ENCODE data around the gene ACOXL.
A peak's percentile ranks its signal among the peaks of the same experiment; 100 is the strongest.

ACOXL gene

GRCh38 chr2:110720547-110720946 is 11.8 kb upstream of the ACOXL start:
- no peak for DNase-seq

DNA sequence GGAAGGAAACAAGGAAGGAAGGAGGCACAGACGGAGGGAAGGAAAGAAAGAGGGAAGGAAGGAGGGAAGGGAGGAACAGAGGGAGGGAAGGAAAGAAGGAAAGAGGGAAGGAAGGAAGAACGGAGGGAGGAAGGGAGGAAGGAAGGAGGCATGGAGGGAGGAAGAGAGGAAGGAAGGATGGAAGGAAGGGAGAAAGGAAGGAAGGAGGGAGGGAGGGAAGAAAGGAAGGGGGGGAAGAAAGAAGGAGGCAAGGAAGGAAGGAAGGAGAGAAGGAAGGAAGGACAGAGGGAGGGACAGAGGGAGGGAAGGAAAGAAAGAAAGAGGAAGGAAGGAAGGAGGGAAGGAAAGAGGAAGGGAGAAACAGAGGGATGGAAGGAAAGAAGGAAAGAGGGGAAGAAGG is 7.6 kb upstream of the ACOXL start:
- no peak for DNase-seq

- DNase-seq = no peak
Measured at GRCh38 chr2:110725370-110725769, 7.0 kb upstream of the ACOXL start.

- DNase-seq = no peak
Measured at GRCh38 chr2:110725859-110726258, 6.5 kb upstream of the ACOXL start.

GRCh38 chr2:110726285-110726684 is 6.1 kb upstream of the ACOXL start:
- DNase-seq = no peak

DNA sequence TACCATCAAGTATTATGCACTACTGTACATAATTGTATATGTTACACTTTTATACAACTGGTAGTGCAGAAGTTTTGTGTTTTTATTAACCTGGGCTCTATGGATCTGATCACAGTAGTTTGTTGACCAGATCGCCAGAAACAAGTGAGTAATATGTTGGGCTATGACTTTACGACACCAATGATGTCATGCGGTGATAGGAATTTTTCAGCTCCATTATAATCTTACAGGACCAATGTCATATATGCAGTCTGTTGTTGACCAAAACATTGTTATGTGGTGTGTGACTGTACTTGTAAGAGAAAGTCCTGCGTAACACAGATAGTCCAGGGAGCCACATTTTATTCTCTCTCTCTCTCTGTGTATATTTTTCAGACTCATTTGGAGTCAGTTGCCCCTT is 4.5 kb upstream of the ACOXL start:
- no peak for DNase-seq

GRCh38 chr2:110729106-110729505 is 3.3 kb upstream of the ACOXL start:
- no peak for DNase-seq

DNA sequence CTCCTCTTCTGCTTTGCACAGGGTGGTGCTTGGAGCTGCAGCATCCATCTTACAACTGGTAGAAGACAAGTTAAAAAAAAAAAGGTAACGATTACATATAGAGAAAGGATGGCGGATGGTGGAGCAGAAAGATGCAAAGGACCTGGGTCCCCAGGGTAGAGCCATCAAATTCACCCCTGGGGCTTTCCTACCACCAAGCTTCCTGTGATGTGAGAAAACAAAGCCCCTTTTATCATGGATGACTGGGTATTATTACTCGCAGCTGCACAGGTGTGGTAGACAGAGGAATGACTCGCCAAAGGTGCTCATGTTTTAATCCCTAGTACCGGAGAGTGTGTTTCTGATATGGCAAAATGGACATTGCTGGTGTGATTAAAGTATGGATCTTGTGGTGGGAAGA is 1.3 kb upstream of the ACOXL start:
- DNase-seq = no peak

DNA sequence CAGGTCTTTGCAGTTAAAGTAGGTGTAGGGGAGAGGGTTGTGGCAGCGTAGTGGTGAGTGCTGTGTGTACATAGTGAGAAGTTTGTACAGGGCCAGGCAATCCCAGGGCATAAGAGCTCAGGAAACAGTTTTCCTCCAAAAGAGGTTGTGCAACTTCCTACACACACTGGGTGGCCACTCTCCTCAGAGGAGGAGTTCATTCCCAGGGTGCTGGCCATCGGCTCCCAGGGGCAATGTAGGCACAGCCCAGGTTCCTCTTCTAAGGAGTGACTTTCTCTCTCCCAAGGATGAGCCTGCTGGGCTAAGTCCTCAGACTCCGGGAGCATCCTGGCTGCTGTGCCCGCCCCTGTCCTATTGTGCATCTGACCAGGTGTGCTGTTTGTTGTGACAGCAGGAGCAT is 3.0 kb downstream of the ACOXL start:
- DNase-seq = no peak

GRCh38 chr2:110737783-110738182 is 5.4 kb downstream of the ACOXL start:
- no peak for DNase-seq

DNA sequence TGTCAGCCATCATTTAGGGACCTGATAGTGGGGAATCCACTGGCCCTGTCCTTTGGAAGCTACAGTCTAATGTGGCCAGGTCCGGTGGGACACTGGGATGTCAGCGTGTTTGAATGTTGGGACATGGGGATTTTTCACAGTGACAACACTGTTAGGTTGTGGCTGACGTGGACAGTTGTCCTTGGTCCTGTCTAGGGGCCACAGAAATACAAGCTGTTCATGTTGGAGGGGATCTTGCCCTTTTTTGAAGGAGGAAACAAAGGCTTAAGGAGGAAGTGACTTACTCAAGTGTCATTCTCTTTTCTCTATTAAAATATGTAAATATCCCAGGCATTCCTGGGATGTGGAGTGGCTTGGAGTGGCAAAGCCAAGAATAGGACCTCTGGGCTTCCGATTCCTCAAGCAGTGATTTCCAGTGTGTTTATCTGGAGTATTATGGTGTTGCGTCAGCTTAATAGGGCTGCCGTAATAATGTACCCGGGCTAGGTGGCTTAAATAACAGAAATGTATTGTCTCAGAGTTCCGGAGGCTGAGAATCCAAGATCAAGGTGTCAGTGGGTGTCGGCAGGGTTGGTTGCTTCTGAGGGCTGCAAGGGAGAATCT is 8.5 kb downstream of the ACOXL start:
- no peak for DNase-seq

- DNase-seq = no peak
Measured at GRCh38 chr2:110741491-110741980, 9.2 kb downstream of the ACOXL start.

GRCh38 chr2:110742412-110742811 is 10.0 kb downstream of the ACOXL start:
- no peak for DNase-seq

DNA sequence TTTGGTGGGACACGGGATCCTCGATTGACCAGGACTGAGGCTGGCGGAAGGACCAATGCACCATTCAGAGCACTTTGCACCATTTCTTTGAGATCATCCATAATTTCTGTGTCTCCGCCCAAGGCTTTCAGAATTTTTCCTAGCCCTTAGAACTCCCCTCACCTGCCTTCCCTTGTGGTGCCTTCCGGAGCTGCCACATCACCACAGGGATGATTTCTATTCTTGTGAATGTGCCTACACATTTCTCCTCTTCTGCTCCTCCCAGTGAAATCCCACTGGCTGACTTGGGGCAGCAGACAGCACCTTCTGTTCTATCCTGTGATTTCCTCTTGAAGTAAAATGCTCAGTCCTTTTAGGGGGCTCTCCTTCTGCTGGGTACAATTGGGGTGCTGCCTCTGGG is 11.2 kb downstream of the ACOXL start:
- no peak for DNase-seq

GRCh38 chr2:110744429-110744828 is 12.1 kb downstream of the ACOXL start:
- DNase-seq = no peak

- DNase-seq = no peak
Measured at GRCh38 chr2:110745048-110745447, 12.7 kb downstream of the ACOXL start.

DNA sequence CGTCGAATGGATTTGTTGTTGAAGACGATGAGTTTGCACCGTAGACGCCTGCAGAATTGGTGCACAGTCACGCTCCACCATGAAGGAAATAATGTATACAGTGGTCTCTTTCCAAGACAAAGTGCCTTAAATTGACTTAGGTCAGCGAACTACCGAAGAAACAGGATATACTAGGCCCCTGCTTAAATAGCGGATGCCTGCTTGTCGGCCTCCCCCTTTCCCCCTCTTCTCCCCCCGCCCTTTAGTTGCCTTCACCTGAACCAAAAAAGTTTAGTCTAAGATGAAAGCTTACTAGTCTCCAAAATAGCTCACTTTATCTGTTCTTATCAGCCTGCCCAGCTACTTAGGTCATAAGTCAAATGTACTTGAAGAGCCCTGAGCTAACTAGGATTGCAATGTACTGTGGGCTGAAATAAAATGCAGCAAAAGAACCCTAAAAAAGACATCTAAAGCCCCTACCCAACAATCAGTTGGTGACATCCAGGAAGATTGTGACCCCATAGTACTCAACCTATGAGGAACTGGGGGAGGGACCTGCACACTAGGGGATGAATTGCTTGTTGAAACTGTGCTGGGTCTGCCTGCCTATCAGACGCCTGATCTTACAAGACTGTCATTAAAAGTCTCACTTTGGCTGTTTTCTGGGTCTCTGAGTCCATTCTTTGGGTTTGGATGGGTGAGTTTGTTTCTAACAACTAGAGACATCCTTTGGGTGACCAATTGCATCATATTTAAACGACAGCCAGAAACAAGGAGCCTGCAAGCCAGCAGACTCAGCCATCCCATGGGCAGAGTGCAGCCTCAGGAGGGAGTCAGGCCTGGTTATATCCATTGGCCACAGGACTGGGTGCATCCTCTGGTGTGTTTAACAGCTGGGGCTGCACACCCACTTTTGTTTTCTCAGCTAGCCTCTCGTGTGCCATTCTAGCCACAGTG is 14.5 kb downstream of the ACOXL start:
- no peak for DNase-seq

DNA sequence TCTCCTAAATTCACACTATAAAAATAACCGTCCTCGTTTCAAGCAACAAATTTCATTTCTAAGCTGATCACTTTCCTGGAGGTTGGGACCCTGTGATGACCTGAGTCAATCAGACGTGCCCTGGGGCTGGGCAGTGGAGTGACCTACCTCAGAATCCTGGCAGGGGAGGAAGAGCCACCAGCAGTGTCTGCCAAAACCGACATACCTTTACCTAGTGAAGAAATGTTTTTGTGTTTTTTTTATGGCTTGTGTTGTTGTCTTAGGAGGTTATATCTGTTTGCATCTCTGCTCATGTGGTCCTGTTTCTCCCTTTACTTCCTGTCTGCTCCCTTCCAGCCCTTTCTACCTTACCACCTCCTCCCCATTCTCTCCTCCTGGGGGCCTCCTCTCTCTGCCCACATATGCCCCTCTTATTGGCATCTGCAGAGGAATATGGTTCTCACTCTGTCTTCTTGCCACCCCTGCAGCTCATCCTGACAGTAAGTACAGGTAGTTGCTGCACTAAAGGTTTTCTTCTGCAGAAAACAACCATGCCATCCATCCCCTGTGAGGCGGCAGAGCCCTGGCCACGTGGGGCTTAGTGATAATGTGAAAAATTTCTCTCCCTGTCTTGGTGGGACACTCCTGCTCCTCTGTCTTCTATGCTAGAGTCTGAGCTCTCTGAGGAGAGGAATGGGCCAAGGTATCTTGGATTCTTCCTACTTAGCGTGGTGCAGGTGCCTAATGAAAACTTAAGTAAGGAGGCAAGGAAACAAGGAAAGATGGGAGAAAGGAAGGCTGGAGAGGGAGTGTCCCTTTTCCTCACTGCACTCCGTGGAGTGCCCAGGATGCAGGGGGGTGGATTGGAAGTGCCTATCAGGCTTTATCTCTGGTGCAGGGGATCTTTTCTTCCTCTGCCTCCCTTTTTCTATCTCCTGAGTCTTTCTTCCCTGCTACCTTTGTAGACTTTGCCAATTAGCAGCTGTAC is 15.4 kb downstream of the ACOXL start:
- no peak for DNase-seq

DNA sequence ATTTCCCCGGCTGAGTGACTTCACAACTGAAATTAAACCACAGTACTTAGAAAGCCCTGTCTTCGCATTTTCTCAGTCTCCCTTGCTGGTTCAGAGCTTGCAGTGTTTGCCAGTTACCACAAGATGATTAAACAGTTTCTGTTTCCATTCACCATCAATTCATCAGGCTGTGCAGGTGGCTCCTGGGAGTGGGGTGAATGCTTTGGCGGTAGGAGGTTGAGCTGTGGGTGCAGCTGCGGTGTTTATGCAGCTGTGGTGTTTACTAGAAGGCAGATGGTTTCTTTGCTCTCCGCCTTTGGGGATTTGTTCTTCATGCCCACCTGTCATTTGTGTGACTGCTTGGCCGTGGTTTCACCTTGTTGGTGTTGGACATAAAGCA is 16.1 kb downstream of the ACOXL start:
- DNase-seq = no peak

DNA sequence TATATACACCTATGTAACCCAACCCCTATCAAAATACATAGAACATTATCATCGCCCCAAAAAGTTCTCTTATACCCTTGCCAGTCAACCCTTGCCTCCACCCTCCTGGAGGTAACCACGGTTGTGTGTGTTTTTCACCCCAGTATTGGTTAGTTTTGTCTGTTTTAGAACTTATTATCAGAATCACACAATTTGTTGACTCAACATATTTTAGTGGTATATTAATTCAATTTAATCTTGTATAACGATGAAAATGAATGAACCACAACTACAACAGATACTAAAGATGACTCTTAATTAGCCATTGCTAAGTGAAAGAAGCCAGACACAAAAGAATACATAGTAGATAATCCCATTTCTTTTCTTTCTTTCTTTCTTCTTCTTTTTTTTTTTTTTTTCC is 19.3 kb downstream of the ACOXL start:
- no peak for DNase-seq

GRCh38 chr2:110752871-110753270 is 20.5 kb downstream of the ACOXL start:
- DNase-seq = no peak

DNA sequence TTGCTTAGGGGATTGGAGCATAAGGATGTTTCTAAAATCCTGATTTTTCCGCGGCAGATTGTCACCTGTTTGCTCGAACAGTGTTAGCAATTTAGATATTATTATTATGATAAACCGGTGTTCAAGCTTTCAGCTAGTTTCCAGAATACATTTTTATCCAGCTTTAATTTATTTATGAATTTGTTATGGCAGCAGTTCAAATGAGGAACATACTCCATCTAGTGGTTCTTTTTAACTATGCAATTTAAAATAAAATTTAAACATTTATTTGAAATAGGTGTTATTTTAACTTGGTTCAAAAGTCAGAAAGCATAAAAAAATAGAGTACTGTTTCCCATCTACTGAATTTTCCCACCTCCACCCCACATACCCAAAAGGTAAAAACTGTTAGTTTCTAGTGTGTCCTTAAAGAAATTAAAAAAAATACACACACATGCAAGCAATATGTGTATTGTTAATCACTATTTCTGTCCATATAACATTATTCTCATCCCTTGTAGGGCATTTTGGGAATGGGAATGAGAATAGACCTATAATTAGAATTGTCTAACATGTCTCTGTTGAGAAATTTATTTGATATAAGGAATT is 23.2 kb downstream of the ACOXL start:
- DNase-seq = peak; percentile 3

GRCh38 chr2:110759411-110759810 is 27.0 kb downstream of the ACOXL start:
- no peak for DNase-seq

Data from GF-D8 (cell line).